C4-2B (cell line): Measurements from ENCODE around the gene CTTNBP2.
A peak's percentile ranks its signal among the peaks of the same experiment; 100 is the strongest.

Experiments
- H3K27ac ChIP-seq: fragments of 450-650 bp; 2 replicates; pipeline ENCODE4 v1.5.1; 2017
- ZFX ChIP-seq: fragments of 450-650 bp; IDR thresholded peaks from 2 replicates; pipeline ENCODE4 v1.6.1; 2017
- TF ChIP-seq, protein P1 (sequence below): fragments of 450-650 bp; conservative IDR thresholded peaks from 2 replicates; pipeline ENCODE4 v1.5.1; 2017; ENCODE audit warnings: mild to moderate bottlenecking

CTTNBP2 gene

DNA sequence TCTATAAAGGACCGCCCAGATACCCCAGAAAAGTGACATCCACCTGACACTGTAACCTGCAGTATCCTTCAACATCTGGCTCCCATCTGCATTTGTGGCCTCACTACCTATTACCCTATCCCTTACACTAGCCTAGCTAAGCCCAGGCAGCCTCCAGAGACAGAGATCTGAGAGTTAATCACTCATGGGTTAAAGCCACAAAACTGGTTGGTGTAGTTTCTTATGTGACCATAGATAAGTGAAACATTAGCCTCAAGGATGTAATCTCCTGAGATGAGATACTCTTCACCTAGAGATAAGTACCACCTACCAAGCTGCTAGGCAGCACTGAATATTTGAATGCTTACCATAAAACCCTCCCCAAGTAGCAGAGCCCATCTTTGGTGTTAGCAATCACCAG lies 35.4 kb downstream of the CTTNBP2 start:
- TF ChIP-seq, protein P1, sequence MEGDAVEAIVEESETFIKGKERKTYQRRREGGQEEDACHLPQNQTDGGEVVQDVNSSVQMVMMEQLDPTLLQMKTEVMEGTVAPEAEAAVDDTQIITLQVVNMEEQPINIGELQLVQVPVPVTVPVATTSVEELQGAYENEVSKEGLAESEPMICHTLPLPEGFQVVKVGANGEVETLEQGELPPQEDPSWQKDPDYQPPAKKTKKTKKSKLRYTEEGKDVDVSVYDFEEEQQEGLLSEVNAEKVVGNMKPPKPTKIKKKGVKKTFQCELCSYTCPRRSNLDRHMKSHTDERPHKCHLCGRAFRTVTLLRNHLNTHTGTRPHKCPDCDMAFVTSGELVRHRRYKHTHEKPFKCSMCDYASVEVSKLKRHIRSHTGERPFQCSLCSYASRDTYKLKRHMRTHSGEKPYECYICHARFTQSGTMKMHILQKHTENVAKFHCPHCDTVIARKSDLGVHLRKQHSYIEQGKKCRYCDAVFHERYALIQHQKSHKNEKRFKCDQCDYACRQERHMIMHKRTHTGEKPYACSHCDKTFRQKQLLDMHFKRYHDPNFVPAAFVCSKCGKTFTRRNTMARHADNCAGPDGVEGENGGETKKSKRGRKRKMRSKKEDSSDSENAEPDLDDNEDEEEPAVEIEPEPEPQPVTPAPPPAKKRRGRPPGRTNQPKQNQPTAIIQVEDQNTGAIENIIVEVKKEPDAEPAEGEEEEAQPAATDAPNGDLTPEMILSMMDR: no peak
- TF ChIP-seq ZFX: no peak
- no peak overlapping the region for H3K27ac ChIP-seq

DNA sequence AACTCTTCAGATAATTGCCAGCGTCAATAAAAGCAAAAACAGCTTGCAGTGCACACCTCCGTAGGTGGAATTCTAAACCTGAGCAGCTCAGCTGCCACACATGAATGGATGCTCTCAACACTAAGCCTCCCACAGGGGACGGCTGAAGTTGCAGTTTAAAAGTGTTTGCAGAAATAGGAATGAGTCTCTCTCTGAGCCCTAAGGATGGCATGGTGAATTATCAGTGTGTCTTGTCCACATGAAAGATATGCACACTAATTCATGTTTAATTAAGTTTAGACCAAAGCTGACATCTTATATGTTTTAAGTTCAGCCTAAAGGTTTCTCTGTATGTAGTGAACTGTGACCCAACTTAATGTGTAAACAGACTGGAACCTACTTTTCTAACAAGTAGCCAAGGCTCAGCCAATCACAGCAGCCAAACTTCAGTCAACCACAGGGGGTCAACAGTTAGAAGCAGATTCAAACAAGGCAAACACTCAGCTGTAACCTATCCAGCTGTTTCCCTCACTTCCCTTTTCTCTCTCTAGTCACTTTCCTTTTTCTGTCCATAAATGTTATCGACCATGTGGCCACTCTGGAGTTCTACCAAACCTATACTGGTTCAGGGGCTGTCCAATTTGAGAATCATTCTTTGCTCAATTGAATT lies 38.1 kb downstream of the CTTNBP2 start:
- TF ChIP-seq, protein P1: peak; percentile 23; the same call in 1 of the 2 replicates
- no peak for TF ChIP-seq ZFX
- H3K27ac ChIP-seq: no peak overlapping the region

DNA sequence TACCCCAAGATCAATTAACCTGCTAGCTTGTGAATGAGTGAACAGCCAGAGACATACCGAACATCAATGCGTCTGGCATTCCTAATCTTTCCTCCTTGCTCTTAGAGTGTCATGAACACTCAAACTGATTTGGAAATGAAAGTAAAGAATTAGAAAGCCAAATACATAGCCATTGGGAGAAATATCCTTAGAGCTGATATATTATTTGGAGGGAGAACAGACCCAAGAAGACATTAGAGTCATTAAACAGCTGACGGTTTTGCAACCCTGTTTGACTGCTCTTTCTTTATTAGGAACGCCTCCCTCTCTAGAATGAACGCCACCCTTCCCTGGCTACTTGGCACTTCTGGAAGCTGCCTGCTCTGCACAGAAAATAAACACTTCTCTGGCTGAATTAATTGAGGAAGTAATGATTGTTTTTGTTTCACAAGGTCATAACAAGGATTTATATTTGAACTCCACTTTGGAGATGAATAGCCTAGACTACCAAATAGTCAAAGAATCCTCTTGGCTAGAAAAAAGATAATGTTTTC lies 42.8 kb downstream of the CTTNBP2 start:
- TF ChIP-seq, protein P1: no peak
- no peak for TF ChIP-seq ZFX

DNA sequence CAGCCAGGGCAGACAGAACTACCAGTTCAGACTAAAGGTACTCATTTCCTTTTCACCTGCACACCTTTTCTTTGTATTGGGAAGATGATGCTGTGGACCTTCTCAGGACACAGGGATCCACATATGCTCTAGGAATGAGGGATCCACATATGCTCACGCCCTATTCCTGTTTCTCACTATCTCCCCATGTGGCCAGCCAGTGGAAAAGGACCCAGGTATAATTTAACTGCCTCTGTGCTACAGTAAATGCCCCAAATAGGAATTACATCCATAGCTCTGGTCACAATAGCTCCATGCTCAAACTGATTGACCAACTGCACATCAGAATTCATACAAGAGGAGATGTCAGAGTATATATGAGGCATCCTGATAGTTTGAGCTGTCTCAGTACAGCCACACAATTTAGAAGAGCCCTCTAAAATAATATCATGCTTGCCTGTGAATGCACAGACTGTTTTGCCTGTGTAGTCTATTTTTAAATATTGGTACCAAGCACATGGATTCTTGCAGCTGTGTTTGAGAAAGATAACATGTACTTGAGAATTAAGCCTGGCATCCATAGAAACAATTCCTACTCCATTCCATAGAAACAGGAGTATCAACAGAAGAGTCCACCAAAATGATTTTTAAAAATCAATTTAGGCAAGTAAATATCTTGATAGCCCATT lies 43.7 kb downstream of the CTTNBP2 start:
- TF ChIP-seq ZFX: no peak
- TF ChIP-seq, protein P1: peak; percentile 2; the same call in 1 of the 2 replicates
- no peak overlapping the region for H3K27ac ChIP-seq

More for the DNA sequence above, 42.8 kb downstream of the CTTNBP2 start:
- H3K27ac ChIP-seq: no peak overlapping the region

DNA sequence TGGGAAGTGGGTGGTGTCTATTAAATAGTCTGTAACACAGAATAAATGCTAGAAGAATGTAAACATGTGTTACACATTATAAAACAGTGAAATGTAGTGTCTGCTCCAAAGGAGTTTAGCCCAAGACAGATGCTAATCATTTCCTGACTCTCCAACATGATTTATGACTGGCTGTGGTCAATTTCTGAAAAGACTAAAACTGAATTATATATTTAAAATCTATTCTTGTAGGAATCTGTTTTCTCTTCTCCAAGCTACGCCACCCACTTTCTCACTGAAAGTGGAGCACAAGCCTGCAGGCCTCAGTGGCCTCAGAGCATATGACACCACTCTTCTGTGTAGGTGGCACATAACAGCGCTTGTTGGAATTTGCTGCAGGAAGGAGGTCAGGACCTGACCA lies 44.4 kb downstream of the CTTNBP2 start:
- H3K27ac ChIP-seq: no peak overlapping the region
- TF ChIP-seq, protein P1: no peak
- no peak for TF ChIP-seq ZFX

DNA sequence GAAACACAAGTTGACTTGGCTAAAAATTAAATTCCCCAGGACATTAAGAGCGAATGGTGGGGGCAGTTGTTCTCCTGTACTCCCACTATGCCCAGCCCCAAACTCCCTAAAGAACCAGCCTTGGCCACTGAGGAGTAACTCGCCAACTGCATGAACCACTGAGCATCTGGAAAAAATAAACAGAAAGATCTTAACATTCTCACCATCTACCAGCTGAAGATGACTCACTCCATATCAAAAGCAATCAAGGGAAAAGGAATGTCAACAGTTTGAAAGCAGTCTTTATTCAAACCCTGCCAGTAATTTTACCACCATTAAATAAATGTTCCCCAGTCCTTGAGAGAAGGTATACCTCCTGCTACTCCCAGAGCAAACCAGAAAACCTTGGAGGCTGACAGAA lies 45.4 kb downstream of the CTTNBP2 start:
- TF ChIP-seq, protein P1: no peak
- no peak for TF ChIP-seq ZFX

DNA sequence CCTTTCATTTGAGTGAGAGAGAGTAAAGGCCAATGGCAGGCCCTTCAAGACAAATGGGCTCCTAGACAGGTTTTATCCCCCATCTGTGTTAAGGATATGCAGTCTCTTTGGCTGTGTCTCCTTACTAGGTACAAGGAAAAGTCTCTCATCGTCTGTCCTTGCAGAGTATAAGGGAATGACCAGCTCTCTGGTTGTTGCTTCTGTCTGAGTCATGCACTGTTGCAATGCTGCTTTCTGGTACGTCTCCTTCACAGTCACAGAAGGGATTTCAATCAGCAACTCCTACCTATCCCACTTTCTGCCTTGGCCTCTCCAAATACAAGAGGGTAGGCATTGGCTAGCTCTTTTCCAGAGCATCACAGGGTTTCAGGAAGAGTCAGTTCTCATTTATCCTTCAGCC lies 48.1 kb downstream of the CTTNBP2 start:
- H3K27ac ChIP-seq: no peak overlapping the region
- TF ChIP-seq, protein P1: no peak
- no peak for TF ChIP-seq ZFX

More for the DNA sequence above, 45.4 kb downstream of the CTTNBP2 start:
- no peak overlapping the region for H3K27ac ChIP-seq
